Measurements from ENCODE around the gene PGBD4.
"Not testable (repeated sequence)": the region's sequence is repeated elsewhere in the genome, so short reads cannot be mapped to it uniquely, and the experiment has no call there.

Gene PGBD4

DNA sequence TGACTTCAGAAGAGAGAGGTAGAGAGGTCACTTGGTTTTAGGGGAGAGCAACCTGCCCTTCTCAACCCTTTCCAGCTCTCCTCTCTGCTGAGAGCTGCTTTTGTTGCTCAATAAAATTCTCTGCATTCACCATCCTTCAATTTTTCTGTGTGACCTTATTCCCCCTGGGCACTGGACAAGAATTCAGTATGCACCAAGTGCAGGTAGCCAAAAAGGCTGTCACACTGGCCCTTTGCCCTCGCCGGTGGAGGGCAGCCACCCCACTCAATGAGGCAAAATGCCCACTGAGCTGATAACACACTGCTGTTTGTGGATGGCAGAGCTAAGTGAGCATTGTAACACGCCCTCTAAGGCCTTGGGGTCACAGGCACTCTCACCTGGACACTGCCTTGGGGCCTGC, 12.9 kb downstream of the PGBD4 start:
- DNase-seq, result no peak

DNA sequence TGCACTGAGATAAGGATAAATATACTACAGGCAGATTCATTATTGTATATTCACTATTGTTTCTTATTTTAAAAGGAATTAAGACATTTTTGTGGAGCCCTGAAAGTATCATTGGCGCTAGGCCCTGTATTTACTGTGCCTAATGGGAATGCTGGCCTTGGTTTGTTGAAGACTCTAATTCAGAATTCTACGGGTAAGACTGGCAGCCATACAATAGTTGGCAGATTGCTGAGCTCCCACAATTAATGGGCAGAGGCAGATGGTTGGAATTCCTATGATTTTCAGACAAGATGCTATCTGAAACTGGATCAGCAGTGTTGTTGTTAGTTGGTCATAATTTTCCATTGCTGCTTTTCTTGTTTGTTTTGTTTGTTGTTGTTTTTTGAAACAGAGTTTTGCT, 14.7 kb downstream of the PGBD4 start:
- no peak for DNase-seq

DNA sequence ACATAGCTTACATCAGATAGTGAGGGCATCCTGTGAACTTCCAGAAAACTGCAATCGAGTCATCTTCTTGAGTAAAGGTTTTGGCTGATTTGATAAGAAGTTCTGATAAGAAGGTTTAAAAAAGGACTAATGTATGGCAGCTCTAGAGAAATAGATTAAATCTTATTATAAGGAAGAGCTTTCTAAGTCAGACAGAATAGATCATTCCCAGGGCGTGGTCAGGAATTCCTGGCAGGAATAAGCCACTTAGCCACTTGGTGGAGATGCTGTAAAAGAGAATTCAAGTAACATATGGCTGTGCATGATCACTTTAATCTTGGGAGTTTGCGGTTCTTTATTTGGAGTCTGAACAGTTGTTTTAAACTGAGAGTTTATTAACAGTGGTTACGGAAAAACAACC, 17.4 kb downstream of the PGBD4 start:
- no peak for DNase-seq

DNA sequence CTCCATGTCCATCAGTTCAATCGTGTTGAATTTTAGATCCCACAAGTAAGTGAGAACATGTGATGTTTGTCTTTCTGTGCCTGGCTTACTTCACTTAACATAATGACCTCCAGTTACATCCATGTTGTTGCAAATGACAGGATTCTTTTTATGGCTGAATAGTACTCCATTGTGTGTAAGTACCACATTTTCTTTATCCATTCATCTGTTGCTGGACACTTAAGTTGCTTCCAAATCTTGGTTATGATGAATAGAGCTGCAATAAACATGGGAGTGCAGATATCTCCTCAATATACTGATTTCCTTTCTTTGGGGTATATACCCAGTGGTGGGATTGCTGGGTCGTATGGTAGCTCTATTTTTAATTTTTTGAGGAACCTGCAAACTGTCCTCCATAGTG, 18.5 kb downstream of the PGBD4 start:
- not testable (repeated sequence) for DNase-seq

DNA sequence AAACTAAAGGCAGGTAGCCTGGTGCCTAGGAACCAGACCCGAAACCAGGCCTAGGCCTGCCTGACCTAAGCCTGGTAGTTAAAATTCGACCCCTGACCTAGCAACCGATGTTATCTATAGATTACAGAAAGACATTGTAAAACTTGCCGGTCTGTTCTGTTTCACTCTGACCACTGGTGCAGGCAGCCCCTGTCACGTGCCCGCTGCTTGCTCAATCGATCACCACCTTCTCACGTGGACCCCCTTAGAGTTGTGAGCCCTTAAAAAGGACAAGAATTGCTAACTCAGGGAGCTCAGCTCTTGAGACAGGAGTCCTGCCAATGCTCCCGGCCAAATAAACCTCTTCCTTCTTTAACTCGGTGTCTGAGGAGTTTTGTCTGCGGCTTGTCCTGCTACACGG, 19.9 kb downstream of the PGBD4 start:
- not testable (repeated sequence) for DNase-seq

DNA sequence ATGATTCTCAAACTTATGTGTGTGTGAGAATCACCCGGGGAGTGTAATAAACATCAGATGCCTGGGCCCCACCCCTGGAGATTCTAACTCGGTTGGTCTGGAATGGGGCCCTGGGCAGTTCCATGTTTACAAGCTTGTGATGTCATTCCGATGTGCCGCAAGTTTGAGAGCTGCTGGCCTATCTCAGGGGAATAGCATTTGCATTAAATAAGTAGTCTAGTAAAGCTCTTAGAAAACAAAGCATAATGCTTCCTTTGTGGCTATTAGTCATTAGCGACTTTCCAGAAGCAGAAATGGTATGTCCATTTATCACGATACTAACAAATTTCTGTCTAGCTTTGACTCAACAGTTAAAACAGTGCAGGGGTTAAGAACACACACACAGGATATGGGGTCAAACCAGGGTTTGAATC, 20.9 kb downstream of the PGBD4 start:
- DNase-seq, result no peak

DNA sequence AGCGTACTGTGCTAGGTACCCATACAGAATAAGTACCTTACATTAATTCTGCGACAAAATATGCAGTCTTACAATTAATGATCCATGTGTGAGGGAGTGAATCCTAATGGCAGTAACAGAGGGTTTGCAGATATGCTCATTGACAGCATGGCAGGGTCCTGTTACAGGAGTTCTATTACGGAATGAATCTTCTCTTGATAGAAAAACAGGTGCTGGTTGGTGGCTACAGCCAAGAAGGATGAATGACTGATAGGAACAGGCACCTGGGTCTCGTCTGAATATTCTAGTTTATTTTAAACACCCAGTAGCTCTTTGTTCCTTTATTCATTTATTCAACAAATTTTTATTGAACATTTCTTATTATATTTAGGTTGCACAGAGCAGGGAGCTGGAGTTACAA, 22.8 kb downstream of the PGBD4 start:
- no peak for DNase-seq

DNA sequence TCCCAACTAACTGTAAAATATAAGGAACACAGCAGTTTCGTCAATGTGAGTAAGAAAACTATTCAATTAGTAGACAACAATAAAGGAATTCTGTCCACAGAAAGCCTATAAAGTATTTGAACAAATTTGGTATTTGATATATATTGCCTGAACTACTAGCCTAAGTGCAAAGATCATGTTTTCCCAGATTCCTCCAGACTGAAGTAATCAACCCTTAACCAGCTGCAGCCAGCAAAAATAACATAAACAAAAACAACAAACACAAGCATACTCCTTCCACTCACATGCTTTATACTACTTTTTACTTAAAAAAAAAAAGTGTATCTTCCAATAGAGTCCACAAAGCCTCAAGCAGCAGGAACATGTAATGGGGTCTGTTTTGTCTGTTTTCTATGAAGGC, 24.1 kb downstream of the PGBD4 start:
- DNase-seq, result no peak

DNA sequence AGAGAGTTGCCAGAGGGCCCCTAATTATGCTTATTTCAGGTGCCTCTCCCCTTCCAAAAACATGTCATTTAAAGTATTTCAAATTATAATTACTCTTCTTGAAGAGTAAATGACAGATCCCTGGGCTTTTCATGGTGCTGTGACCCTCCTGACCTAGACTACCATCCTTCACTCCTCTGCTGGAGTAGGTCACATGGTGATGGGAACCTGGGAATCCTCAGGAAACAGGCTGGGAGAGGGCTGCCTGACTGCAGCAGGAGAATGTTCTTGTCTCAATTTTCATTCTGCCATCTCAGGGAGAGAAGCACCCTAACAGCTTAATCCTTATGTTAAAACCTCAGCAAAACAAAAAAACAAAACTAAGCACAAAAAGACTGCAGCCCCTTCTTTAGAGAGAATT, 24.6 kb downstream of the PGBD4 start:
- DNase-seq, result no peak

DNA sequence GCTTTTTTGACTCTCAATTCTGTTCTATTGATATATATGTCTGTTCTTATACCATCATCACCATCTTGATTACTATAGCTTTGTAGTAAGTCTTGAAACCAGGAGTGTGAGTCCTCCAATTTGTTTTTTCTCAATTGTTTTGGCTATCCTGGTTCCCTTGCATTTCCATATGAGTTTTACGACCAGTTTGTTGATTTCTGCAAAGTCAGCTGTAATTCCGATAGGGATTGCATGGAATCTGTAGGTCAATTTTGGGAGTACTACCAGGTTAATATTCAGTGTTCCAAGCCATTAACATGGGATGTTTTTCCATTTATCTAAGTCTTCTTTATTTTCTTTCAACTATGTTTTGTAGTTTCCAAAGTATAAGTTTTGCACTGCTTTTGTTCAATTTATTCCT, 27.0 kb downstream of the PGBD4 start:
- no peak for DNase-seq

DNA sequence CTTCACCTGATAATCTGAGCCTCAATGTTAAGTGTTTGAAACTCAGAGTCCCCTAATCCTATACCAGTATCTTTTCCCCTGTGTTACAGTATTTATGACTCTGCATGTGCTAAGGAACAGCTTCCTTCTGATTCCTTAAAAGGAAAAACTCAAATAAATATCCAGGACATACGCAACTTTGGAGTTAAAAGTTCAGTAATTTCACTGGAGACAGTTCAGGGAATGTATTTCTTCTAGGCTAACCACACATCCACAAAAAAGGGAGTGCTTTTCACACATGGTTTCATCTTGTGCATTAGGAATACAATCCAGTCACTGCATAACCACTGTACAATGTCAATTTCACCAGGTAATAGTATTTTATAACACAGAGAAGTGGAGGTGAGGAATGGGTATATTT, 31.0 kb downstream of the PGBD4 start:
- DNase-seq, result no peak

DNA sequence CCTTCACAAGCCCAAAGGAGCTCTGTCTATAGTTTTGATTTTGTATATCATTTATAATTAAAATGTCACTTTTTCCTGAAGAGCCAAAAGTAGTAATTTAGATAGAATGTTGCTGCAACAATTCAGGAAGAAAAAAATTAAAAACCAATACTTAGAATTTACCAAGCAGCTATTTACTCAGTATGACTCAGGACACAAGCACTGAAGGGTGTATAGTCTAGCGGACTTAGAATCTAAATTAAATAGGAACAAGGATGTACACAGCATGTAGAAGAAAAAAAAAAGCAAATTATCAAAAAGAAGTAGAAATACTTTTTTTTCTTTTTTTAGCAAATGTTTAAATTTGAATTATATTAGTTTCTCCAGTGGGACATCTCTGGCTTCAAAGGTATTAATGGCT, 31.6 kb downstream of the PGBD4 start:
- no peak for DNase-seq

DNA sequence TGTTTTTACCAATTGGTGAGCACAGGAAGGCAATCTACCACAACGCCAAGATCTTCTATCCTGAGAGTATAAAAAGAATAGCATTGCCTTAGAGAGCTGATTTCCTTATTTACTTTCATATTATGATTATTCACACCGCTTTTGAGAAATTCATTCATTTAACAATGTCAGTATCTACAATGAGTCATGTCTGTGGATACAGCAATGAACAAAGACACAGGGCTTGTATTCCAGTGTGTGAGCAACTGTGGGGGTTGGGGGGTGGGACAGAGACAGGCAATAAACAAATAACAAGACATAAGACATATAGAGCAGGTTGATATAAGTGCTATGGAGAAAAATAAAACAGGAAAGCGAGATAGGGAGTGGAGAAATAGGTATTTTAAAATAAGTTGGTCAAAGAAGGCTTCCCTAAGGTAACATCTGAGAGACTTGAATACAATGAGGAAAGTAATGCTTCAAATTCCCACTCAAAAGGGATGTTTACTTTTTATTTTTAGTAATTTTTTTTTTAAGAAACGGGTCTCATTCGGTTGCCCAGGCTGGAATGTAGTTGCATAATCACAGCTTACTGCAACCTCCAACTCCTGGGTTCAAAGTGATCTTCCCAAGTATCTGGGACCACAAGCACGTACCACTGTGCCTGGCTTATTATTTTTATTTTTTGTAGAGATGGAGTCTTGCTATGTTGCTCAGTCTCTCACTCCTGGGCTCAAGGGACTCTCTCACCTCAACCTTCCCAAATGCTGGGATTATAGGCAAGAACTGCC, 45.7 kb downstream of the PGBD4 start:
- DNase-seq, result no peak

DNA sequence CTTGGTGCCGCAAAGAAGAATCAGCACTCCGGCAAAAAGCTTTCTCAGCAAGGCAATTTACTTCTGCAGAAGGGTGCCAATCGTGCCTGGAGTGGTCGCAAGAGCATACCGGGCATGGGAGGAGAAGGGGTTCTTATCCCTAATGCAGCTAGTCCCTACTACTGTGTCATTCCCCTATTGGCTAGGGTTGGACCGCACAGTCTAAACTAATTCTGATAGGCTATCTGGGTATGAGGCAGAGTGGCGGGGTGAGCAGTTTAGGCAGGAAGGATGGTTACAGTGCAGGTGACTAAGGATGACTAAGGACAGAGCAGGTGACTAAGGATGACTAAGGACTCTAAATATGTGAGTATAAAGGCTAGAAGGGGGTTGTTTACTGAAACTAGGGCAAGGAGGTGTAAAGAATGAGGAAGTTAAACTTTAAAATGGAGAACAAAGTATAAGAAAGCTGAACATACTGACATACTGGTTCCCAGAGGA, 52.9 kb downstream of the PGBD4 start:
- no peak for DNase-seq

DNA sequence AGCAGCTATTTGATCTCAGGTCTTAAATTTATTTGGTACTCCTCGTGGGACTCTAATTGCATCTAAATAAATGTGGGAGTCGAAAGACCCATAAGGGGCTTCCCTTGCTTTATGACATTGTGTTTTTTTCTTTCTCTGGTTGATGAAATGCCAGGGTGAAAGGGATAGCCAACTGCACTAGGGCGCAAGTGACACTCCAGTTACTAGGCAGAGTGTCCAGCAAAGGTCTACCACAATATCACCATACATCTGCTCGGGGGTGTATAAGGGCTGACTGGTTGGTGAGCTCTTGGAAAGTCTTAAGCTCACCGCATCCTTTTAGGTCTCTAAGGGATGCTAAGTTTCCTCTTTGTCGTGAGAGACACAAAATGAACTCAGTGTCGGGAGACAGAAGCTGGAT, 54.0 kb downstream of the PGBD4 start:
- DNase-seq, result no peak
